C4-2B (cell line): ENCODE measurements around the gene EVA1A.

Source experiments
- CTCF ChIP-seq: fragments of 450-650 bp; conservative IDR thresholded peaks from 2 replicates; pipeline ENCODE4 v1.5.1; 2017; ENCODE audit warnings: mild to moderate bottlenecking
- ZFX ChIP-seq: fragments of 450-650 bp; IDR thresholded peaks from 2 replicates; pipeline ENCODE4 v1.6.1; 2017

- TF ChIP-seq CTCF, result no peak
- no peak for TF ChIP-seq ZFX
Measured at GRCh38 chr2:75586971-75587370, 26.2 kb upstream of the EVA1A start.
